HEK293 (cell line): ENCODE measurements around the gene SYNE3.

Experiments used
- CTCF ChIA-PET: fragments of 350-600 bp; formaldehyde crosslinking; extraction: SDS; loops from one replicate; lab custom pipeline; 2021; ENCODE audit warnings: antibody characterized with exemption; lab: Yijun Ruan, JAX
- POLR2A ChIA-PET: fragments of 300-600 bp; formaldehyde crosslinking; extraction: SDS; loops from one replicate; lab custom pipeline; 2020; ENCODE audit warnings: antibody characterized with exemption, inconsistent platforms; lab: Yijun Ruan, JAX
- H3K27ac ChIP-seq: fragments of 200-500 bp; sonication (Bioruptor generic); 2 replicates; pipeline ENCODE4 v1.5.1; 2014; ENCODE audit warnings: low read depth, low read length, control low read depth, inconsistent platforms; ENCODE audit errors: extremely low read depth
- H3K36me3 ChIP-seq, 2 experiments: fragments of 200-500 bp in 1 of 2; sonication (Bioruptor generic) in 1 of 2; 1 replicate in 1 of 2; 2 replicates in 1 of 2; pipeline ENCODE4 v1.5.1; 2014 to 2017; ENCODE audit warnings: inconsistent platforms in 2 of 2, low read length in 2 of 2; ENCODE audit not compliant: control insufficient read depth in 2 of 2, insufficient read depth in 1 of 2
- H3K4me1 ChIP-seq: fragments of 200-500 bp; sonication (Bioruptor generic); 2 replicates; pipeline ENCODE4 v1.5.1; 2014; ENCODE audit warnings: mild to moderate bottlenecking, low read length, inconsistent platforms; ENCODE audit not compliant: control insufficient read depth, insufficient read depth
- H3K4me3 ChIP-seq: 2 replicates; pipeline ENCODE4 v1.5.1; 2011; ENCODE audit warnings: low read depth, mild to moderate bottlenecking, control low read depth, low read length, moderate library complexity
- H3K9me3 ChIP-seq: fragments of 200-500 bp; sonication (Bioruptor generic); 2 replicates; pipeline ENCODE4 v1.5.1; 2014; ENCODE audit warnings: low read depth, low read length, inconsistent platforms; ENCODE audit not compliant: control insufficient read depth, insufficient read depth
- GLIS2 ChIP-seq: fragments of 450-650 bp; formaldehyde crosslinking; IDR thresholded peaks from 2 replicates; pipeline ENCODE4 v1.5.1; 2016; ENCODE audit warnings: missing biosample characterization, missing genetic modification characterization
- HOXC10 ChIP-seq: sonication (generic); formaldehyde crosslinking; IDR thresholded peaks from 2 replicates; pipeline ENCODE4 v1.8.1; 2023; ENCODE audit warnings: mild to moderate bottlenecking, missing genetic modification reagents
- SCRT2 ChIP-seq: fragments of 450-650 bp; formaldehyde crosslinking; IDR thresholded peaks from 2 replicates; pipeline ENCODE4 v1.5.1; 2016; ENCODE audit warnings: missing biosample characterization, missing genetic modification characterization
- ZFHX2 ChIP-seq: fragments of 450-650 bp; formaldehyde crosslinking; conservative IDR thresholded peaks from 2 replicates; pipeline ENCODE4 v1.5.1; 2016; ENCODE audit warnings: missing biosample characterization, missing genetic modification characterization
- ZNF146 ChIP-seq: fragments of 450-650 bp; formaldehyde crosslinking; IDR thresholded peaks from 2 replicates; pipeline ENCODE4 v1.5.1; 2016; ENCODE audit warnings: missing biosample characterization, missing genetic modification characterization
- ZNF555 ChIP-seq: fragments of 450-650 bp; formaldehyde crosslinking; conservative IDR thresholded peaks from 2 replicates; pipeline ENCODE4 v1.5.1; 2017; ENCODE audit warnings: missing biosample characterization, mild to moderate bottlenecking, missing genetic modification characterization, inconsistent platforms
- ZNF785 ChIP-seq: fragments of 450-650 bp; formaldehyde crosslinking; IDR thresholded peaks from 2 replicates; pipeline ENCODE4 v1.5.1; 2016; ENCODE audit warnings: missing biosample characterization, missing genetic modification characterization
- TF ChIP-seq, protein P1 (sequence below): fragments of 450-650 bp; formaldehyde crosslinking; IDR thresholded peaks from 2 replicates; pipeline ENCODE4 v1.5.1; 2016; ENCODE audit warnings: missing biosample characterization, missing genetic modification characterization
- TF ChIP-seq, protein P2 (sequence below): fragments of 450-650 bp; formaldehyde crosslinking; IDR thresholded peaks from 2 replicates; pipeline ENCODE4 v1.5.1; 2016; ENCODE audit warnings: missing biosample characterization, missing genetic modification characterization, borderline replicate concordance
- TF ChIP-seq, protein P3 (sequence below): fragments of 450-650 bp; formaldehyde crosslinking; IDR thresholded peaks from 2 replicates; pipeline ENCODE4 v1.5.1; 2017; ENCODE audit warnings: missing biosample characterization, missing genetic modification characterization
- TF ChIP-seq, protein P4 (sequence below): fragments of 450-650 bp; formaldehyde crosslinking; IDR thresholded peaks from 2 replicates; pipeline ENCODE4 v1.5.1; 2017; ENCODE audit warnings: missing biosample characterization, missing genetic modification characterization
- TF ChIP-seq, protein P5 (sequence below): fragments of 450-650 bp; formaldehyde crosslinking; IDR thresholded peaks from 2 replicates; pipeline ENCODE4 v1.5.1; 2016; ENCODE audit warnings: missing biosample characterization, missing genetic modification characterization

Gene SYNE3

DNA sequence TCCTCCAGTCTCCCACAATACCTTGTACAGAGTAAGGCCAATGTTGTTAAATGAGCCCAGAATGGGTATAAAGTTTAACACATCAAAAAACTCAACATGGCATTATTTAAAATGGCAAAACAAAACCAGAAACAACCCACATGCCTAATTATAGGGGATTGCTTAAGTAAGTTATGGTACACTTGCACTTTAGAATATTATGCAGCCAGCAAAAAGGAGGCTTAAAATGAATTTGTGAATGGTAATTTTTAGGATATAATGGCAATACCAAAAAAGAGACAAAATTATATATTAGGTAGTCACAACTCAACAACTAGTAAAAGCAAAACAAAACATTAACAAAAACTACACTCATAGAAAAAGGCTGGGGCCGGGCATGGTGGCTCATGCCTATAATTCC lies 39.7 kb downstream of the SYNE3 start:
- ChIA-PET CTCF (interaction anchor here (0.9 kb wide), 1 partner anchor 46 kb away, joined by 4 read pairs; no protein-coding TSS in a partner anchor), POLR2A (no interaction called here)
- H3K4me3 ChIP-seq = no peak overlapping the region
- TF ChIP-seq GLIS2 (tag by site-specific recombination) = no peak
- peak; percentile 97 for TF ChIP-seq ZNF146 (tag by site-specific recombination)
- TF ChIP-seq, protein P1, sequence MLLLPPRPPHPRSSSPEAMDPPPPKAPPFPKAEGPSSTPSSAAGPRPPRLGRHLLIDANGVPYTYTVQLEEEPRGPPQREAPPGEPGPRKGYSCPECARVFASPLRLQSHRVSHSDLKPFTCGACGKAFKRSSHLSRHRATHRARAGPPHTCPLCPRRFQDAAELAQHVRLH (tag by site-specific recombination) = peak; percentile 74
- TF ChIP-seq, all 188 proteins: peak for 2
- H3K27ac ChIP-seq = no peak overlapping the region
- peaks cover 0 to 8% of the 10 kb centered on the region in 2 experiments; a peak in 1 of 3 replicates for H3K36me3 ChIP-seq
- no peaks in the 10 kb centered on the region for H3K9me3 ChIP-seq
- no peaks in the 10 kb centered on the region for H3K4me1 ChIP-seq

DNA sequence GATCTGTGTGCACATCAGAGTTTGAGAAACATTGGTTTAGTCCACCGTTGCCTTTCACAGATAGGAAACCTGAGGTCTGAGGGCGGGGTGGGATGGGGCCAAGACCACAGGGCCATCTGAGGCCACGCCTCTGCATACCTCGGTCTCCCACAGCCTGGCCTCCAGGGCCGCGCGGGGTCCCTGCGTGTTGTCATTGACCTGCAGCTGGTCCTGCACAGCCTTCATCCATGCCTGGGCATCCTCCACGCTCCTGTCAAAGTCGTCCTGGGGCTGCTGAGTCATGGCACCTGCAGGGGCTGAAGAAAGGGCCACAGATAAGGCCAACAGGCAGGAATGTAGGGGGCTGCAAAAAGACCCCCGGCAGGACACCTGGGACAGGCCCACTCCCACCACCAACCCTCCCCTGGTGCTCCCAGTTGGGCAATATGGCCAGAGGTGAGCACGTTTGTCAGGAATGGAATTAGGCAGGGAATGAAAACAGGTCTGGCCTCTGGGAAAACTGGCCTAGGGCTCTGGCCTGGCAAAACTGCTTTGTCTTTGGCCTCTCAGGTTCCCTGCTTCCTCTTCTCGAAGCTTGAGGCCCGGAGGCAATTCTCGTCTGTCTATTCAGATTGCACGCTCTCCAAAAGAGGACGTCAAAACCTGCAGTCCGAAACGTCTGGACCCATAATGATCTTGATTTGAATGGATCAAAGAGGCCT lies 40.8 kb downstream of the SYNE3 start:
- POLR2A ChIA-PET = no interaction called here
- TF ChIP-seq ZNF555 (no peak), HOXC10 (CRISPR knock-in tag) (no peak), ZFHX2 (tag by site-specific recombination) (no peak), ZNF785 (tag by site-specific recombination) (no peak), SCRT2 (no peak)
- TF ChIP-seq, protein P2, sequence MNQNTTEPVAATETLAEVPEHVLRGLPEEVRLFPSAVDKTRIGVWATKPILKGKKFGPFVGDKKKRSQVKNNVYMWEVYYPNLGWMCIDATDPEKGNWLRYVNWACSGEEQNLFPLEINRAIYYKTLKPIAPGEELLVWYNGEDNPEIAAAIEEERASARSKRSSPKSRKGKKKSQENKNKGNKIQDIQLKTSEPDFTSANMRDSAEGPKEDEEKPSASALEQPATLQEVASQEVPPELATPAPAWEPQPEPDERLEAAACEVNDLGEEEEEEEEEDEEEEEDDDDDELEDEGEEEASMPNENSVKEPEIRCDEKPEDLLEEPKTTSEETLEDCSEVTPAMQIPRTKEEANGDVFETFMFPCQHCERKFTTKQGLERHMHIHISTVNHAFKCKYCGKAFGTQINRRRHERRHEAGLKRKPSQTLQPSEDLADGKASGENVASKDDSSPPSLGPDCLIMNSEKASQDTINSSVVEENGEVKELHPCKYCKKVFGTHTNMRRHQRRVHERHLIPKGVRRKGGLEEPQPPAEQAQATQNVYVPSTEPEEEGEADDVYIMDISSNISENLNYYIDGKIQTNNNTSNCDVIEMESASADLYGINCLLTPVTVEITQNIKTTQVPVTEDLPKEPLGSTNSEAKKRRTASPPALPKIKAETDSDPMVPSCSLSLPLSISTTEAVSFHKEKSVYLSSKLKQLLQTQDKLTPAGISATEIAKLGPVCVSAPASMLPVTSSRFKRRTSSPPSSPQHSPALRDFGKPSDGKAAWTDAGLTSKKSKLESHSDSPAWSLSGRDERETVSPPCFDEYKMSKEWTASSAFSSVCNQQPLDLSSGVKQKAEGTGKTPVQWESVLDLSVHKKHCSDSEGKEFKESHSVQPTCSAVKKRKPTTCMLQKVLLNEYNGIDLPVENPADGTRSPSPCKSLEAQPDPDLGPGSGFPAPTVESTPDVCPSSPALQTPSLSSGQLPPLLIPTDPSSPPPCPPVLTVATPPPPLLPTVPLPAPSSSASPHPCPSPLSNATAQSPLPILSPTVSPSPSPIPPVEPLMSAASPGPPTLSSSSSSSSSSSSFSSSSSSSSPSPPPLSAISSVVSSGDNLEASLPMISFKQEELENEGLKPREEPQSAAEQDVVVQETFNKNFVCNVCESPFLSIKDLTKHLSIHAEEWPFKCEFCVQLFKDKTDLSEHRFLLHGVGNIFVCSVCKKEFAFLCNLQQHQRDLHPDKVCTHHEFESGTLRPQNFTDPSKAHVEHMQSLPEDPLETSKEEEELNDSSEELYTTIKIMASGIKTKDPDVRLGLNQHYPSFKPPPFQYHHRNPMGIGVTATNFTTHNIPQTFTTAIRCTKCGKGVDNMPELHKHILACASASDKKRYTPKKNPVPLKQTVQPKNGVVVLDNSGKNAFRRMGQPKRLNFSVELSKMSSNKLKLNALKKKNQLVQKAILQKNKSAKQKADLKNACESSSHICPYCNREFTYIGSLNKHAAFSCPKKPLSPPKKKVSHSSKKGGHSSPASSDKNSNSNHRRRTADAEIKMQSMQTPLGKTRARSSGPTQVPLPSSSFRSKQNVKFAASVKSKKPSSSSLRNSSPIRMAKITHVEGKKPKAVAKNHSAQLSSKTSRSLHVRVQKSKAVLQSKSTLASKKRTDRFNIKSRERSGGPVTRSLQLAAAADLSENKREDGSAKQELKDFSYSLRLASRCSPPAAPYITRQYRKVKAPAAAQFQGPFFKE (tag by site-specific recombination) = no peak
- TF ChIP-seq, protein P3, sequence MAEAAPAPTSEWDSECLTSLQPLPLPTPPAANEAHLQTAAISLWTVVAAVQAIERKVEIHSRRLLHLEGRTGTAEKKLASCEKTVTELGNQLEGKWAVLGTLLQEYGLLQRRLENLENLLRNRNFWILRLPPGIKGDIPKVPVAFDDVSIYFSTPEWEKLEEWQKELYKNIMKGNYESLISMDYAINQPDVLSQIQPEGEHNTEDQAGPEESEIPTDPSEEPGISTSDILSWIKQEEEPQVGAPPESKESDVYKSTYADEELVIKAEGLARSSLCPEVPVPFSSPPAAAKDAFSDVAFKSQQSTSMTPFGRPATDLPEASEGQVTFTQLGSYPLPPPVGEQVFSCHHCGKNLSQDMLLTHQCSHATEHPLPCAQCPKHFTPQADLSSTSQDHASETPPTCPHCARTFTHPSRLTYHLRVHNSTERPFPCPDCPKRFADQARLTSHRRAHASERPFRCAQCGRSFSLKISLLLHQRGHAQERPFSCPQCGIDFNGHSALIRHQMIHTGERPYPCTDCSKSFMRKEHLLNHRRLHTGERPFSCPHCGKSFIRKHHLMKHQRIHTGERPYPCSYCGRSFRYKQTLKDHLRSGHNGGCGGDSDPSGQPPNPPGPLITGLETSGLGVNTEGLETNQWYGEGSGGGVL = no peak
- TF ChIP-seq, protein P4, sequence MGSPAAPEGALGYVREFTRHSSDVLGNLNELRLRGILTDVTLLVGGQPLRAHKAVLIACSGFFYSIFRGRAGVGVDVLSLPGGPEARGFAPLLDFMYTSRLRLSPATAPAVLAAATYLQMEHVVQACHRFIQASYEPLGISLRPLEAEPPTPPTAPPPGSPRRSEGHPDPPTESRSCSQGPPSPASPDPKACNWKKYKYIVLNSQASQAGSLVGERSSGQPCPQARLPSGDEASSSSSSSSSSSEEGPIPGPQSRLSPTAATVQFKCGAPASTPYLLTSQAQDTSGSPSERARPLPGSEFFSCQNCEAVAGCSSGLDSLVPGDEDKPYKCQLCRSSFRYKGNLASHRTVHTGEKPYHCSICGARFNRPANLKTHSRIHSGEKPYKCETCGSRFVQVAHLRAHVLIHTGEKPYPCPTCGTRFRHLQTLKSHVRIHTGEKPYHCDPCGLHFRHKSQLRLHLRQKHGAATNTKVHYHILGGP = no peak
- Histone ChIP-seq H3K4me3 (no peak overlapping the region), H3K36me3 (peaks cover 0 to 8% of the 10 kb centered on the region in 2 experiments; a peak in 1 of 3 replicates), H3K9me3 (no peaks in the 10 kb centered on the region), H3K4me1 (no peaks in the 10 kb centered on the region), H3K27ac (no peak overlapping the region)
- CTCF ChIA-PET = interaction anchor here (0.7 kb wide), 1 partner anchor 39 kb away, joined by 3 read pairs; no protein-coding TSS in a partner anchor

DNA sequence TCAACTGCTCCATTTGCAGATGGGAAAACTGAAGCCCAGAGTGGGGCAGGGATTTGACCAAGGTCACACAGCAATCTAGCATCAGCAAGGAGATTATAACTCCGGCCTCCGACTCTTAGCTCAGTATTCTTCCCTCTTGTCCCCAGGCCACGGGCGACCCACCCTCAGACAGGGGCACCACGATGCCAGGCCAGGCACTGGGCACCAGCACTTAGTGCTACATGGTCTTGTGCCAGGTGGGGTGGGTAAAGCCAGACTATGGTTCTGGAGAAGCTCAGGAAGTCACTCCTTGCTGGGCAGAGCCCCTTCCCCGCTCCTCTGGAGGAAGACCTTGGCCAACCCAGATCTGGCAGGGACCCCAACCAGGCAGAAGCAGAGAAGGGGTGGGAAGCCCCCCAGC lies 41.5 kb downstream of the SYNE3 start:
- no peak overlapping the region for H3K4me3 ChIP-seq
- TF ChIP-seq, protein P5, sequence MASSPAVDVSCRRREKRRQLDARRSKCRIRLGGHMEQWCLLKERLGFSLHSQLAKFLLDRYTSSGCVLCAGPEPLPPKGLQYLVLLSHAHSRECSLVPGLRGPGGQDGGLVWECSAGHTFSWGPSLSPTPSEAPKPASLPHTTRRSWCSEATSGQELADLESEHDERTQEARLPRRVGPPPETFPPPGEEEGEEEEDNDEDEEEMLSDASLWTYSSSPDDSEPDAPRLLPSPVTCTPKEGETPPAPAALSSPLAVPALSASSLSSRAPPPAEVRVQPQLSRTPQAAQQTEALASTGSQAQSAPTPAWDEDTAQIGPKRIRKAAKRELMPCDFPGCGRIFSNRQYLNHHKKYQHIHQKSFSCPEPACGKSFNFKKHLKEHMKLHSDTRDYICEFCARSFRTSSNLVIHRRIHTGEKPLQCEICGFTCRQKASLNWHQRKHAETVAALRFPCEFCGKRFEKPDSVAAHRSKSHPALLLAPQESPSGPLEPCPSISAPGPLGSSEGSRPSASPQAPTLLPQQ (tag by site-specific recombination) = no peak
- no peaks in the 10 kb centered on the region for H3K4me1 ChIP-seq
- ChIA-PET POLR2A (no interaction called here), CTCF (no interaction called here)
- H3K36me3 ChIP-seq = peaks cover 0 to 8% of the 10 kb centered on the region in 2 experiments; a peak in 1 of 3 replicates
- H3K27ac ChIP-seq = no peak overlapping the region
- no peaks in the 10 kb centered on the region for H3K9me3 ChIP-seq
